Left cardiac atrium (tissue), 4 donors: ENCODE measurements around the gene LRRC38. TPM values are rescaled to one million over a fixed set of nuclear protein-coding genes. Genes with fewer than 3 reads are reported as not detected.
"Not testable (repeated sequence)": the region's sequence is repeated elsewhere in the genome, so short reads cannot be mapped to it uniquely, and the experiment has no call there.

Source experiments
- ATAC-seq, 2 donors: fragments of 200-7000 bp; cut with Tn5 transposase; one replicate each; pipeline ENCODE4 v1.9.1; 2020; ENCODE audit warnings: mild to moderate bottlenecking in 2 of 2, moderate library complexity in 2 of 2
- DNase-seq: peaks from one replicate; pipeline ENCODE4 v3.0.0-alpha.2; 2020
- intact Hi-C, 2 donors: fragments of 100-400 bp; cut with DNase I; formaldehyde crosslinking; loops; one replicate each; pipeline versions ENCODE4 v1.14.1 to v1.15.1; 2022 to 2023
- long read RNA-seq: library from polyadenylated mRNA; unstranded; transcript quantifications from one replicate; pipeline ENCODE4 v2.0.0, GENCODE V29; 2021
- total RNA-seq, 2 donors: library from RNA; stranded (reverse); fragmentation: NEBNext Ultra II Directional; extraction: Animal tissue kit (Norgen Biotek cat#: 25700); gene quantifications; one replicate each; pipeline ENCODE4 v1.2.1, GENCODE V29; 2021
- donor health status: DM: no; HTN: yes; CAD: no.
- donor health status: DM: no; HTN: yes; CAD: no; lungs with severe emphysema.
- donor health status: DM: yes; HTN: yes; CAD: no.
- donor health status: Dilated cardiomyopathy.

The LRRC38 gene, protein sequence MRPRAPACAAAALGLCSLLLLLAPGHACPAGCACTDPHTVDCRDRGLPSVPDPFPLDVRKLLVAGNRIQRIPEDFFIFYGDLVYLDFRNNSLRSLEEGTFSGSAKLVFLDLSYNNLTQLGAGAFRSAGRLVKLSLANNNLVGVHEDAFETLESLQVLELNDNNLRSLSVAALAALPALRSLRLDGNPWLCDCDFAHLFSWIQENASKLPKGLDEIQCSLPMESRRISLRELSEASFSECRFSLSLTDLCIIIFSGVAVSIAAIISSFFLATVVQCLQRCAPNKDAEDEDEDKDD
- total RNA-seq, result 1 to 10 TPM in 1 of 2 donors, under 1 TPM in 1; 0.09 to 4.6 TPM
- long read RNA-seq, transcript LRRC38-201 (2 exons, 2,209 nt), result major isoform, 7 of 7 reads
- long read RNA-seq, partial matches to known transcripts, result 0 of 7 reads
- long read RNA-seq, other reads (novel, unspliced or antisense), result 0 of 7 reads

DNA sequence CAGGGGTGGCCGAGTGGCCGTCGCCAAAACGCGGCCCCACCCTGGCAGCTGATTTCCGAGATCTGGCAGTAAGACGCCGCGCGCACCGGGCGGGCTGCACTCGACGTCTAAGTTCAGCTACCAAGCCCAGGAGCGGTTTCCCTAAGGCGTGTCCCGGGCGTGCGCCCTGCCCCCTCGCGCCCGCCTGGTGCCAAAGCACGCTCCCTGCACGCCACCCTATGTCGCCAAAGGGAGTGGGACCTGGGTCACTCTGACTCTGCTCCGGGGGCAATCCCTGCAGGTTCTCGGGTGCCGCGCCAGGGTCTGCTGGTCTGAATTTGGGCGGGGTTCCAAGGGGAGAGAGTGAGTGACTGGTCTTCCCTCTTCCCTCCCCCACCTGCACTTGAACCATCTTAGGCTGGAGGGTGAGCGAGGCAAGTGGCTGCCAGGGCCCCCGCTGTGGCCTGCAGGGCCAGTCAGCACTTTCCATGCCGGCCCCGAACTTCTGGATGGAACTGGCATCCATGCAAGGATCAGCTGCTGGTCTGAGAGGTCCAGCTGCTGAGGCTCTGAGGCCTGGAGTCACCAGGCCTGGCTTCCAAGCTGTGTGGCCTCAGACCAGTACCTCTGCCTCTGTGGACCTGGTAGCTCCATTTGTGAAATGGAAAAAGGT is at the start of gene LRRC38:
LRRC38 (minus strand) TSS at position 109 of the 652 bp plus-strand sequence. CDS start 410 bp downstream, outside the sequence.
- DNase-seq, result peak; percentile 30
- ATAC-seq, result peak; percentile 61 to 70
- intact Hi-C loops, result no loop called here

DNA sequence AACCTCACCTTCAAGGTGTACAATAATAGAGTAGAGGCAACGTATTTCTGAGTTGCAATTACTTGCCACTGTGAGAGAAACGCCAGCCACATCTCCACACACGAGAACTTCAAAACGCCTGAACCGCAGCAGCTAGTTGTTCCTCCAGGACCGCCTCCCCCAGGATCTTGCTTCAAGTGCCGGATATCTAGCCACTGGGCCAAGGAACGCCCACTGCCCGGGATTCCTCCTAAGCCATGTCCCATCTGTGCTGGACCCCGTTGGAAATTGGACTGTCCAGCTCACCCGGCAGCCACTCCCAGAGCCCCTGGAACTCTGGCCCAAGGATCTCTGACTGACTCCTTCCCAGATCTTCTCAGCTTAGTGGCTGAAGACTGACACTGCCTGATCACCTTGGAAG is 49.2 kb upstream of the LRRC38 start:
- ATAC-seq, DNase-seq, intact Hi-C loops: not testable (repeated sequence)

DNA sequence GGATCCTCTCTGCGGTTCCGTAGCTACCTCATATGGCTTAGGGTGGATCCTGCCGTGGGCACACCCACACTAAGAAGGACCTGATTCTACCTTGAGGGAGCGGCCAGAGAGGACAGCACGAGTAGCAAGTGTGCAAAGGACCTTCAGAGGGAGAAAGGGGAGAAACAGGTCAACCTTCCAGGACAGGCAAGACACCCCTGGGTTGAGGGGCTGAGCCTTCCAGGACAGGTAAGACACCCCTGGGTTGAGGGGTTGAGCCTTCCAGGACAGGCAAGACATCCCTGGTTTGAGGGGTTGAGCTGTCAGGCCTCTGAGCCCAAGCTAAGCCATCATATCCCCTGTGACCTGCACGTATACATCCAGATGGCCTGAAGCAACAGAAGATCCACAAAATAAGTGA is 46.7 kb upstream of the LRRC38 start:
- DNase-seq (no peak), ATAC-seq (no peak)
- intact Hi-C loops, result no loop called here

DNA sequence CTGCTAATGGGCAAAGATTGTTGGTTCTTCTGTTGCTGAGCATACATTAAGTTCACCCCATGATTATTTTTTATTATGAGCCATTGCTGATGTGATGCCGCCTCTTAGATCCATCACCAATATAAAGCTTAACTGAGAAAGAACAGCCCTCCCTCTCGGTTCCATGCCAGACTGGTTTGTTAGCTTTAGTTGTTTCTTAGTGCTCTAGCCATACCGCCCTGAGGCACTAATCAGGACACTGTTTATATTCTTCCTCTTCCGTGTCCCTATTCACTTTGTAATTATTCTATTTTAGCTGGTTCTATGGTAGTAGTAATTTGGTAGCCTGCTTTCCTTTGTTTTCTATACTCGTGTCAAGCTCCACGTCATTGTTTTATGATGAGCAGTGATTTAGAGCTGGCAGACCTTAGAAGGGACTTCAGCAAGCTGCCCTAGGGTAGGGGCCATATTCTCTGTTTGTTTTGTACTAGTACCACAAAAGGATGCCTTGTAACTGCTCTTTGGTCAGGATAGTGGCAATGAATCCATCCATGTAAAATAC is 42.5 kb upstream of the LRRC38 start:
- intact Hi-C loops, result no loop called here

DNA sequence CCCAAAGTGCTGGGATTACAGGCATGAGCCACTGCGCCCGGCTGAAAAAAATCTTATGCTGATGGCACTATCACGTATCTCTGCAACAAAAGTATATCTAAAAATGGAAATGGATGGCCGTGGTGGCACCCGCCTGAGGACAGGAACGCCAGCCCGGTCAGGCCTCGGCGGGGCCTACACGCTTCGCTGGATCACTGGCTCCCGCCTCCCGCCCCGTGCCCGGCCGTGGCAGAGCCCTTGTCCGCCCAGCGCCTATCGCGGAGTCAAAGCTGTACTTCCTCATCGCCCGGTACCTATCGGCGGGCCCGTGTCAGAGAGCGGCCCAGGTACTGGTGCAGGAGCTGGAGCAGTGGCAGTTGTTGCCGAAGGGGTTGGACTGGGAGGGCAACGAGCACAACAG is 41.0 kb upstream of the LRRC38 start:
- no peak for DNase-seq
- intact Hi-C loops, result no loop called here
- no peak for ATAC-seq

More for the DNA sequence above, 42.5 kb upstream of the LRRC38 start:
- DNase-seq, result no peak
- ATAC-seq, result no peak

DNA sequence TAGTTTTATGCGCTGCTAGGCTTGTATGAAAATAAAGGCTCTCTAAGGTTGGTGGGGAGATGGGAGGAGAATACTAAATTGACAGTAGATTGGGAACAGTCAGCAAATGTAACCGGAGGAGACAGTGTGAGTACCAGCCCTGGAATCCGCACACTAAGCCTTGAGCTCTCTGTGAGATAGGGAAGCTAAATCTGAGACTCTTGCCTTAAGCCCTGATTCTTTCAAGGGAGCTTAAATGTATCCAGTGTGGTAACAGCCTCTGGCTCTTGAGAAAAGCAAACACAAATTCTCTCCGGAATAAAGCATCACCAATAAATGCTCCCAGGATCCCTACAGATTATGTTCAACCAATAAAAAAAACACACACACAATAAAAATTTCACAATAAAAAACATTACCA is 36.9 kb upstream of the LRRC38 start:
- intact Hi-C loops, result no loop called here
- no peak for DNase-seq
- ATAC-seq, result peak in 1 of 2 donors; percentile 85

DNA sequence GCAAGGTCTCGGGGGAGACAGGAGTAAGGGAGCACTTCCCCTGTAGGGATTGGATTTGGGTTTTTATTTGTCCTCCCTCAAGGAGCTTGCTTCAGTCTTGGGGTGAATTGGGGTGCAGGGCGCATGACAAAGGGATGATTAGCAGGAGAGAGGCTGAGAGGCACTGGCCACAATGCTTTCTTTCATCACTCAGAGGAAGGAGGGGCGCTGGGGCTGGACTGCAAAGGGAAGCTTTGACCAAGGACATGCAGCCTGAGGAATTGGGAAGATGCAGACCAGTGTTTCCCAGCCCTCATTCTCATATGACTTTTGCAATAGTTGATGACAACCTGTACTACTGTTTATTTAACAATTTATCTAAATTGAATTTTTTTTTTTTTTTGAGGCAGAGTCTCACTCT is 35.7 kb upstream of the LRRC38 start:
- DNase-seq (no peak), ATAC-seq (no peak)
- intact Hi-C loops, result loop anchor here in 1 of 2 donors (10.0 kb wide), 1 partner anchor 85 kb away; no protein-coding TSS in a partner anchor

DNA sequence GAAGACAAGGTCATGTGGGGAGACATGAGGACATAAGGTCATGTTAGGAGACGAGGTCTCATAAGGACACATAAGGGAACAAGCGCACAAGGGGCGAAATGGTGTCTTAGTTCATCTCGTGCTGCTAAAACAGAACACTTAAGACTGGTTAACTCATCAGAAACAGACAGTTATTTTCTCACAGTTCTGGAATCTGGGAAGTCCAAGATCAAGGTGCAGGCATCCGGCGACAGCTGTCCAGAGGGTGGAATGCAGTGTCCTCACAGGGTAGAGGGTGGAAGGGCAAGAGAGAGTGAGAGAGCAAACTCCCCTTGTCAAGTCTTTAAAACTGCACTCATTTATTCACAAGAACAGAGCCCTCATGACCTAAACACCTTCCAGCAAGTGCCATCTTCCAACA is 35.2 kb upstream of the LRRC38 start:
- intact Hi-C loops, result loop anchor here in 1 of 2 donors (10.0 kb wide), 1 partner anchor 84 kb away; no protein-coding TSS in a partner anchor
- ATAC-seq (no peak), DNase-seq (no peak)

DNA sequence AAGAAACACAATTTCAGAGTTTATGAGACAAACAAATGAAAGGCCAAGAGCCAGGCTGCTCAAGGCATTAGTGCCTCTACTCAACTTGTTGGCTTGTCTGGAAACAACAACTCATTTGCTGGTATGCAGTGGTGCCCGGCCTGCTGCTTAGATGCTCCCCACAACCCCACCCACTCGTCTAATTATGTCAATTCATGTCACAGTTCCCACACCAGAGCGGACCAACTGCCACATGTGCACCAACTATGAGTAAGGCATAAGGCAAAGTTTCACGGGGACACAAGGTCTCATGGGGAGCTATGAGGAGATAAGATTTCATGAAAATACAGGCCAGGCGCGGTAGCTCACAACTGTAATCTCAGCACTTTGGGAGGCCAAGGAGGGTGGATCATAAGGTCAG is 34.5 kb upstream of the LRRC38 start:
- ATAC-seq (no peak), DNase-seq (no peak)
- intact Hi-C loops, result loop anchor here in 1 of 2 donors (10.0 kb wide), 1 partner anchor 83 kb away; no protein-coding TSS in a partner anchor

DNA sequence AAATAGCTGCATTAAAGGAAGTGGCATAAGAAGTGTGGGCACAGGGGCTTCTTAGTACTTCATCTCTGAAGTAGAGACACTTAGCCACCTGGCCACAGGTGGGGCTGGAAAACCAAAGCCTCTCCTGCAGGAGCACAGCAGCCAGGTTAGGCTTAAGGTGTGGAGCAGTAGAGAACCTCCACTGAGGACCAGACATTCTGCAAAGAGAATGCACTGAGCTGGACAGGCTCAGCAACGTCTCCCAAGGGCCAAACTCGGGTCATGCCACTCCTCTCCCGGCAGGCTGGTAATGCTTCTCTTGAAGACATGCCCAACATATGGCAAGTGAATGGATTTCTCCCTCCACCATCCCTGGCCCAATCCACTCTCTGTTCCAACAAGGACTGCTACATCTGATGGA is 33.0 kb upstream of the LRRC38 start:
- DNase-seq (no peak), ATAC-seq (no peak)
- intact Hi-C loops, result loop anchor here in 1 of 2 donors (10.0 kb wide), 1 partner anchor 82 kb away; no protein-coding TSS in a partner anchor

DNA sequence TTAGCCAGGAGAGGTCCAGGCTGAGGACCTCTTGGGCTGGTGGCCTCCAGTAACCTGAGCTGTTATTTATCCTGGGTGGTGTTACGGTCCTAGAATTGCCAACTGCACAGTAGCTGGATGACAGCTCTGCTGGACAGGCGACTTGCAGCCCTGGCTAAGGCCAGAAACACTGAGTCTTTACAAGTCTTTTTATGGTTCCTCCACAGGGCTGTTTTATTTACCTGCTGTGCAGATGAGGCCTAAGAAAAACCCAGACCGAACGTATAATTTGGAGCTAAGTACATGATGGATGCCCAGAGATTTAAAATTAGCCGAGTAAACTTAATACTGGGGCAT is 30.4 kb upstream of the LRRC38 start:
- DNase-seq (no peak), ATAC-seq (peak in 1 of 2 donors; percentile 5)
- intact Hi-C loops, result loop anchor here in 1 of 2 donors (10.0 kb wide), 1 partner anchor 79 kb away; no protein-coding TSS in a partner anchor

DNA sequence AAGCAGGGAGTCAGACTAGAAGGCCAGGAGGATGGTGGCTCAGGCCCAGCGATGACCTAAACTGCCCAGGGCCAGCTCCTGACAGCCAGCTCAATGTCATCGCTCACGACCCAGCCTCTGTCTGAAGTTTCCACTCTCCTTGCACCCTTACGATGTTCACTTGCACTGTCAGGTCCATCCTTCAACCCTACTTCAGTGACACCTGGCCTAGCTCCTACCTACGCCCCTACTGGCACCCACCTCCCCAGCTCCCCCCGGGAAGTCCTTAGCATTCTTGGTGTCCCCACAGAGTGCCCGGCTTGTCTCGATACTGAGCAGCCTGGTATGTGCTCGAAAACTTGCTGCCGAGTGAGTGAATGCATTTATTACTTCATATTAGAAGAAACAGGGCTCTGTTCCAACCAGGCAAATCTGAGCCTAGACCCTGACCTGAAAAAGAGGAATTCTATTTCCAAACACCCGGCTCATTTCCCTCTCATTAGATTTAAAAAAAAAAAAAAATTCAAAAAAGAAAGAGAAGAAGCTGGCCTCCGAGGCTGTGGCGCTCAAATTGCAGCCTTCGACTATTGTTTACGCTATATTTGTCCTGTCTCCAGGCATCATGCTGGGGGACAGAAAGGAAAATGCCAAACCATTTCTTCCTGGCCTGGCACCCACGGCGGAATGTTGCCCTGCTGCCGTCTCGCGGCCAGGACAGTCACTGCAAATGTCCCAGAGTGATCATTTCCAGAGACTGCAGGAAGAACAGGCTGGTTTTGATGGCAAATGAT is 29.8 kb upstream of the LRRC38 start:
- ATAC-seq (peak; percentile 81 to 84), DNase-seq (peak; percentile 64)
- intact Hi-C loops, result loop anchor here in 1 of 2 donors (10.0 kb wide), 1 partner anchor 79 kb away; no protein-coding TSS in a partner anchor

DNA sequence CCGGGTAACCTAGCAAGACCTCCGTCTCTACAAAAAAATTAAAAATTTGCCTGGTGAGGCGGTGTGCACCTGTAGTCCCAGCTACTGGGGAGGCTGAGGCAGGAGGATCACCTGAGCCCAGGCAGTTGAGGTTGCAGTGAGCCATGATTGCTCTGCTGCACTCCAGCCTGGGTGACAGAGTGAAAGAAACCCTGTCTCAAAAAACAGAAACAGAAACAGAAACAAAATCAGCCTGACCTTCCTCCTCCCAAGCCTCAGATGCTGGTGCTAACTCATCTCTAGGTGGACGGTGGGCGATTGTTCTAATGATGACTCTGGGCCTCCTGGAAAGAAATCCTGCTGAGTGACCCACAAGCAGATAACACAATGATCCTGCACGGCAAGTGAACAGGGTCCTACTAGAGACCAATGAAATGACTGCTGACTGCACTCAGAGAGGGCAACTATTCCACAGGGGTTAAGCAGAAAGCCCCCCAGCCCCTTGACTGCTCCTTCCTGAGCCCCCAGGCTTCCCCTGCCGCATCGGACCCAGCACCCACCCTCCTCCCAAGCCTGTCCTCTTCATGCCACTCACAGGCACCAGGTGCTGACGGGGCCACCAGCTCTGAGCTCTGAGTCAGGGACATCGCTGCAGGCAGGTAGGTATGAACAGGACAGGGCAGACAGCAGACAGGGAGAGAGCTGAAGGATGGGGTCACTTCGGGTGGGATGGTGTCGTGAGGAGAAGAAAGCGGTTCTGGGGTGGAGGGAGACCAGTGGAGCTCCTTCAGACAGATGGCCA is 27.8 kb upstream of the LRRC38 start:
- ATAC-seq (no peak), DNase-seq (no peak)
- intact Hi-C loops, result loop anchor here in 1 of 2 donors (10.0 kb wide), 1 partner anchor 77 kb away; no protein-coding TSS in a partner anchor

DNA sequence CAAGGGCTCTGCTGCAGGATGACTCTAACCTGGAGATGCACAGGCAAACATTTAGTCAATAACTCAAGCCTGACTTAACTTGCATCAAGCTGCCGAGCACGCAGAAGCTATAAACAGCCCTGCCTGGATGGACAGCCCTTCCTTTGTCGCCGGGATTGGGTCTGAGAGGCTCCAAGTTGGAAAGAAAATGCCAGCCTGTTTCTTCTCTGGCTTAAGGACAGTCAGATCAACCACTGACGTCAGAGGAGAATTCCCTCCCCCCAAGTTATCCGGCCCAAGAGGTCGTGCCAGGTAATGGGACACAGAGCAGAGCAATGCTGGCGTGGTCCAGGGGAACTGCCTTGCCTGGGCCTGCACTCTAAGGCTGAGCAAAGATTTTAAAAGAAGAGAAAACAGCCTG is 27.1 kb upstream of the LRRC38 start:
- intact Hi-C loops, result loop anchor here in 1 of 2 donors (10.0 kb wide), 1 partner anchor 76 kb away; no protein-coding TSS in a partner anchor
- DNase-seq (peak; percentile 48), ATAC-seq (peak; percentile 58 to 69)

DNA sequence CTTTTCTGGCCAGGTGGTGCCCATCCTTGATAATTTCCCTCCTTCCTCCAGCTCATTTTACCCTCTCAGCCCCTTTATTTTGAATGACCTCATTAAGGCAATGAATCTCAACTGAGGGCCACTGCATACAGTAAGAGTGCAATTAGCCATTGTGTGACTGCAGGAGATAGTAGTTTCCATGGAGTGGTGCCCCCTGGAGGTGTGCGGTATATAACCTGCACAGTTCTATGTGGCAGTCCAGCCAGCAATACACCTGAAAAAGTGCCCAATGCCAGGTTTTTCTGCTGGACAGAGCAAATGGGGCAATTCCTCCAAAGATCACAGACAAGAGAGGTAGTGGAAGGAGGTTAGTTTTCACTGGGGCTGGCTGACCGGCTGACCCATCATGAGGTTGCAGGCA is 25.9 kb upstream of the LRRC38 start:
- no peak for ATAC-seq
- intact Hi-C loops, result loop anchor here in 1 of 2 donors (5.0 to 10.0 kb wide), 2 partner anchors 52 to 75 kb away; no protein-coding TSS in a partner anchor
- no peak for DNase-seq

DNA sequence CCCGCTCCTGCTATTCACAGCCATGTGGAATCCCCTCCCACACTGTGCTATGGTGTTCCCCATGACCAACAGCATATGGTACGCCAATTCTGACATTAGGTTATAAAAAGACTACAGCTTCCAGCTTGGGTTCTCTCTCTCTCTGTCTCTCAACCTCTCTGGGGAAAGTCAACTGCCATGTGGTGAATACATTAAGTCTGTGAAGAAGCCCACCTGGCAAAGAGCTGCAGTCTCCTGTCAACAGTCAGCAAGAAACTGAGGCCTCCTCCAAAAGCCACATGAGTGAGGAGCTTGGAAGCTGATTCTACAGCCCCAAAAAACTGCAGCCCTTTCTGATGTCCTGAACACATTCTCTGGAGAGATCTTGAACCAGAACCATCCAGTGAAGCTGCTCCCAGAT is 25.0 kb upstream of the LRRC38 start:
- DNase-seq, result no peak
- ATAC-seq, result no peak
- intact Hi-C loops, result loop anchor here in 1 of 2 donors (5.0 kb wide), 1 partner anchor 52 kb away; no protein-coding TSS in a partner anchor

DNA sequence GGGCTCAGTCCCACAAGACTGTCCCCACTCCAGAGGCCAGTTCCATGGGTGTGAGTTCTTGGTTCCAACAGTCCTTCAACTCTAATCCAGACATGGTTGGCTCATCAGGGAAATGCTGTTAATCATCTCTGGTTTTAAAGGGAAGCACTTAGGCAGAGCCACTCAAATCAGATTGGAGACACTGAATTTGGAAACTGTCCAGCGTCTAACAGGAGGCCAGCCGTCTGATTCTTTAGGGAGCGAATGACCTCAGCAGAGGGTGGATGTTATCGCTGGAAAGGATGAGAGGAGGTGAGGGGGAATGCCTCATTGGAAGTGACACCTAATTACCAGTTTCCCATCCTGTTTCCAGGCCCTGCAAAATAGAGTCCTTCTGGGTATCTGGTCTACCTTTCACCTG is 22.8 kb upstream of the LRRC38 start:
- intact Hi-C loops, result loop anchor here in 1 of 2 donors (5.0 kb wide), 1 partner anchor 49 kb away; no protein-coding TSS in a partner anchor
- DNase-seq (no peak), ATAC-seq (peak in 1 of 2 donors; percentile 63)

DNA sequence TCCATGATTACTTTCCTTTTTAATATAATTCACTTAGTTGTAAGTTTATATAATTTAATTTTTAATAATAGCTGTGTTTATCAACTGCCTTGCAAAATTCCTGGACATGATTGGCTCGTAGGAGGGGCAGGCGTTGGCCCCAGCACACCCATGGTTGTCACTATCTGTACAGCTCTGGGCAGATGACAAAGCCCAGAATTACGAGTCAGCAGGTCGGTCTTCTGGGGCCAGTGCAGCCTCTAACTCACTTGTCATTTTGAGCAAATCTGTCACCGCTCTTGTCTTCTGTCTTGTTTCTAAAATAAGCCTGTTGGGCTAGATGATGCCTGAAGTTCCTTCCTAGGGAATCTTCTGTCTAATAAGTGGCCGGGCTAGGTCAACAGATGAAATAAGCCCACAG is 21.4 kb upstream of the LRRC38 start:
- DNase-seq, result peak; percentile 44
- intact Hi-C loops, result loop anchor here in 1 of 2 donors (5.0 kb wide), 1 partner anchor 48 kb away; no protein-coding TSS in a partner anchor
- peak; percentile 87 to 89 for ATAC-seq
